Vagina (tissue), 2 donors: Measurements from ENCODE around the gene HMCN1.

ENCODE experiments used
- CTCF ChIP-seq, 3 experiments: fragments of 450-650 bp in 2 of 3; fragments of 200-600 bp in 1 of 3; sonication (generic) in 1 of 3; IDR thresholded peaks; one replicate each; pipeline ENCODE4 v1.5.1; 2017 to 2019; ENCODE audit warnings: antibody characterized with exemption in 3 of 3, mild to moderate bottlenecking in 2 of 3, moderate library complexity in 2 of 3
- POLR2A ChIP-seq, 2 donors: fragments of 450-650 bp; IDR thresholded peaks; one replicate each; pipeline ENCODE4 v1.6.1; 2017; ENCODE audit warnings: antibody characterized with exemption in 2 of 2, mild to moderate bottlenecking in 2 of 2, moderate library complexity in 2 of 2
- POLR2AphosphoS5 ChIP-seq, 2 donors: sonication (generic); formaldehyde crosslinking; IDR thresholded peaks; one replicate each; pipeline ENCODE4 v1.9.0; 2017; ENCODE audit warnings: antibody characterized with exemption in 2 of 2, mild to moderate bottlenecking in 2 of 2, low read depth in 1 of 2; ENCODE audit not compliant: insufficient read depth in 1 of 2

GRCh38 chr1:186122837-186123236 lies 388.6 kb downstream of the HMCN1 start:
- no peak for TF ChIP-seq CTCF (IDR thresholded peaks at IDR 0.05)
- no peak for TF ChIP-seq POLR2A (IDR thresholded peaks at IDR 0.05)
- no peak for TF ChIP-seq POLR2AphosphoS5 (IDR thresholded peaks at IDR 0.05; ENCODE audit: insufficient read depth in 1 of 2, low read depth in 1 of 2)
